ENCODE data around the gene RPL10A. TPM values are rescaled to one million over a fixed set of nuclear protein-coding genes. Genes with fewer than 3 reads are reported as not detected.

RPL10A gene
- polyA plus RNA-seq, 10 donors = 2,154 to 2,746 (median 2,479) TPM

GRCh38 chr6:35473075-35473849, 5.1 kb downstream of the RPL10A start:
- no peak for DNase-seq

- no peak for DNase-seq
Observed at GRCh38 chr6:35473850-35474130, 5.6 kb downstream of the RPL10A start.

GRCh38 chr6:35474131-35474941, 6.1 kb downstream of the RPL10A start:
- no peak for DNase-seq

- no peak for DNase-seq
Observed at GRCh38 chr6:35474942-35475570, 6.9 kb downstream of the RPL10A start.

GRCh38 chr6:35475573-35475972, 7.4 kb downstream of the RPL10A start:
- DNase-seq = peak in 1 of 3 donors; percentile 16

- DNase-seq = peak in 1 of 3 donors; percentile 21
Observed at GRCh38 chr6:35476004-35476403, 7.8 kb downstream of the RPL10A start.

GRCh38 chr6:35477028-35477427, 8.8 kb downstream of the RPL10A start:
- no peak for DNase-seq

- DNase-seq = no peak
Observed at GRCh38 chr6:35477551-35478179, 9.5 kb downstream of the RPL10A start.

- no peak for DNase-seq
Observed at GRCh38 chr6:35478259-35478658, 10.1 kb downstream of the RPL10A start.

GRCh38 chr6:35480176-35480575, 12.0 kb downstream of the RPL10A start:
- DNase-seq = no peak

GRCh38 chr6:35481226-35481625, 13.0 kb downstream of the RPL10A start:
- DNase-seq = no peak

- no peak for DNase-seq
Observed at GRCh38 chr6:35483062-35483461, 14.9 kb downstream of the RPL10A start.

- DNase-seq = no peak
Observed at GRCh38 chr6:35483490-35483889, 15.3 kb downstream of the RPL10A start.

- DNase-seq = no peak
Observed at GRCh38 chr6:35483893-35484645, 15.9 kb downstream of the RPL10A start.

GRCh38 chr6:35484921-35485392, 16.8 kb downstream of the RPL10A start:
- no peak for DNase-seq

GRCh38 chr6:35485402-35485877, 17.2 kb downstream of the RPL10A start:
- DNase-seq = peak in 2 of 3 donors; percentile 53 to 64

GRCh38 chr6:35486005-35486925, 18.1 kb downstream of the RPL10A start:
- DNase-seq = peak in 1 of 3 donors; percentile 53

GRCh38 chr6:35487658-35488516, 19.7 kb downstream of the RPL10A start:
- no peak for DNase-seq

- DNase-seq = no peak
Observed at GRCh38 chr6:35488517-35488862, 20.3 kb downstream of the RPL10A start.

Measured in muscle of back (tissue), 11 donors.